Karpas-422 (cell line): Measurements from ENCODE around the gene GUCY1A2. TPM values are rescaled to one million over a fixed set of nuclear protein-coding genes. Genes with fewer than 3 reads are reported as not detected.

Experiments
- DNase-seq: peaks from one replicate; pipeline ENCODE4 v3.0.0-alpha.2; 2015
- H2AFZ ChIP-seq: fragments of 200-600 bp; sonication (generic); 2 replicates; pipeline ENCODE4 v1.6.1; 2014; ENCODE audit warnings: antibody characterized with exemption, low read length, mixed read lengths
- H3K27ac ChIP-seq: fragments of 200-600 bp; sonication (generic); 2 replicates; pipeline ENCODE4 v1.5.1; 2014; ENCODE audit warnings: mild to moderate bottlenecking, low read length, moderate library complexity
- H3K27me3 ChIP-seq: fragments of 200-600 bp; sonication (generic); 2 replicates; pipeline ENCODE4 v1.6.1; 2014; ENCODE audit warnings: low read length, mixed read lengths
- H3K36me3 ChIP-seq: fragments of 200-600 bp; sonication (generic); 2 replicates; pipeline ENCODE4 v1.6.1; 2014; ENCODE audit warnings: low read length, mixed read lengths; ENCODE audit not compliant: insufficient read depth
- H3K4me1 ChIP-seq: fragments of 200-600 bp; sonication (generic); 2 replicates; pipeline ENCODE4 v1.6.1; 2014; ENCODE audit warnings: mild to moderate bottlenecking, low read length, mixed read lengths
- H3K4me2 ChIP-seq: fragments of 200-600 bp; sonication (generic); 2 replicates; pipeline ENCODE4 v1.6.1; 2014; ENCODE audit warnings: low read length, low read depth, mild to moderate bottlenecking; ENCODE audit not compliant: poor library complexity, severe bottlenecking
- H3K4me3 ChIP-seq: fragments of 200-600 bp; sonication (generic); 2 replicates; pipeline ENCODE4 v1.5.1; 2014; ENCODE audit warnings: mild to moderate bottlenecking, antibody characterized with exemption, low read length, mixed read lengths
- H3K79me2 ChIP-seq: fragments of 200-600 bp; sonication (generic); 2 replicates; pipeline ENCODE4 v1.6.1; 2014; ENCODE audit warnings: mild to moderate bottlenecking, low read length, mixed read lengths
- H3K9ac ChIP-seq: fragments of 200-600 bp; sonication (generic); 2 replicates; pipeline ENCODE4 v1.6.0; 2014; ENCODE audit warnings: low read length
- H3K9me2 ChIP-seq: fragments of 200-600 bp; sonication (generic), shearing (Covaris generic); replicated peaks from 2 replicates; pipeline ENCODE4 v1.6.0; 2014; ENCODE audit warnings: mild to moderate bottlenecking, low read length, moderate library complexity; ENCODE audit not compliant: insufficient read depth
- H3K9me3 ChIP-seq: fragments of 300-700, 200-600 bp; sonication (generic); 2 replicates; pipeline ENCODE4 v1.6.1; 2014; ENCODE audit warnings: low read length, mixed read lengths
- H4K20me1 ChIP-seq: fragments of 200-600 bp; sonication (generic); 2 replicates; pipeline ENCODE4 v1.6.1; 2014; ENCODE audit warnings: mild to moderate bottlenecking, antibody characterized with exemption, low read length, low read depth; ENCODE audit not compliant: insufficient read depth
- total RNA-seq: library from RNA; depleted of rRNA; stranded (reverse); fragments of >200 nt; shearing (Covaris generic); gene quantifications from 2 replicates; pipeline ENCODE4 v1.2.3, GENCODE V29; 2014; ENCODE audit warnings: low replicate concordance

GUCY1A2 gene
- total RNA-seq, 1 experiment from 2014 or later: 0.04 TPM

DNA sequence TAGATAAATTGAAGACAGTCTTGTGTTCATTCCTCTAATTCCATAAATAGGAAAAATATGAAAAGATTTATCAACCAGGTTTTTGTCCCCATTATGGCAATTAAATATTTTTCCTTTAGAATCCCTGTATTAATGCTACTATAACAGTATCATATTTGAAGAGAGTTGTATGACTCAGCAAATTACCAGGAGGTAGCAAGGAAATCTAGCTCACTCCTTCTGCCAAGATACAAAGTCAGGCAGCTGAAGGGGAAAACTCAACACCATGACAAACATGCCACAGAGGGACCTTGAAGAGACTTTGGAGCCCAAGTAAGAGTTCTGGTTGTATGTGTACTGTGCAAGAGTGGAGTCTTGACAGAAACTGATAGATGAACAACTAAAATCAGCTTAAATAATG, 143.3 kb downstream of the GUCY1A2 start:
- no peak overlapping the region for H2AFZ ChIP-seq
- no peak for DNase-seq
- no peak overlapping the region for H3K4me2 ChIP-seq
- no peak overlapping the region for H3K4me3 ChIP-seq
- no peaks in the 10 kb centered on the region for H3K27me3 ChIP-seq
- H3K9me2 ChIP-seq: no peaks in the 10 kb centered on the region
- no peaks in the 10 kb centered on the region for H3K4me1 ChIP-seq
- H4K20me1 ChIP-seq: no peaks in the 10 kb centered on the region
- no peak overlapping the region for H3K9ac ChIP-seq
- no peak overlapping the region for H3K27ac ChIP-seq
- no peaks in the 10 kb centered on the region for H3K36me3 ChIP-seq
- H3K9me3 ChIP-seq: no peaks in the 10 kb centered on the region
- H3K79me2 ChIP-seq: no peaks in the 10 kb centered on the region

DNA sequence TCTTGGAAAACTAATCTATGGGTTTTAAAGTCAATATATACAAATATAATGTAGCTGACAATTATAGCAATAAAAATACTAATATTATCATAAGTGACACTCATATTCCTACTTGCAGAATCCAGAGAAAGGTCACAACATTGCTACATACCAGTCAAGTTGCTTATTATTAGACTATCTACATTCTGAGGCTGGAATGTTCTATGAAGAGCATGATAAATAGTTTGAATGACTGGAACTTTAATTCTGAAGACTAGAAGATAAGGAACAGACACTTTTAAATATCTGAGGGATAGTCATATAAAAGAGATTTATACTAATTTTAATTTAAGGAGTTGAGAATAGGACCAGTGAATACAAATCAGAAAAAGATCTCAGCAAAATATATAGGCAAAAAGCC, 146.0 kb downstream of the GUCY1A2 start:
- no peaks in the 10 kb centered on the region for H3K36me3 ChIP-seq
- no peaks in the 10 kb centered on the region for H3K9me2 ChIP-seq
- no peak overlapping the region for H3K4me3 ChIP-seq
- DNase-seq: no peak
- H2AFZ ChIP-seq: no peak overlapping the region
- H3K4me2 ChIP-seq: no peak overlapping the region
- no peak overlapping the region for H3K9ac ChIP-seq
- H3K9me3 ChIP-seq: no peaks in the 10 kb centered on the region
- no peaks in the 10 kb centered on the region for H3K79me2 ChIP-seq
- H3K4me1 ChIP-seq: no peaks in the 10 kb centered on the region
- no peak overlapping the region for H3K27ac ChIP-seq
- no peaks in the 10 kb centered on the region for H3K27me3 ChIP-seq
- H4K20me1 ChIP-seq: no peaks in the 10 kb centered on the region

DNA sequence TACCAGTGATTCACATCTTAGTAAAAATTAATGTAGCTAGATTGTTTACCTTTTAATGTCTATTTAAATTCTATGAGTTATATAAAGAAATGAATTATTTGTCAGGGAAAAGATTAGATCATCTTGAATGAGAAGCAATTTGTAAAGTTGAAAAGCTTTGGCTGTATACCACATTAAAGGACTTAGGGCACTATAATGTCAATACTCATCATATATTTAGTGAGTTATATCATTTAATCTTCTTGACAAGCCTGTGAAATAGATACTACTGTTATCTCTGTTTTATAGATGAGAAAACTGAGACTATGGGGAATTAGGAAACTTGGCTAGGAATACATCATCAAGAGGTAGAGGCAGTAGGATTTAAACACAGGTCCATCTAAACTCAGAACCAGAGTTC, 160.1 kb downstream of the GUCY1A2 start:
- DNase-seq: no peak
- H3K9me2 ChIP-seq: no peaks in the 10 kb centered on the region
- H3K27me3 ChIP-seq: peaks cover 7% of the 10 kb centered on the region; the same call in 1 of the 2 replicates
- H2AFZ ChIP-seq: no peak overlapping the region
- H3K36me3 ChIP-seq: no peaks in the 10 kb centered on the region
- no peak overlapping the region for H3K4me2 ChIP-seq
- no peak overlapping the region for H3K9ac ChIP-seq
- H4K20me1 ChIP-seq: no peaks in the 10 kb centered on the region
- H3K4me1 ChIP-seq: peaks cover 34% of the 10 kb centered on the region
- no peaks in the 10 kb centered on the region; the same call in 1 of the 2 replicates for H3K9me3 ChIP-seq
- H3K79me2 ChIP-seq: no peaks in the 10 kb centered on the region
- H3K4me3 ChIP-seq: no peak overlapping the region
- no peak overlapping the region for H3K27ac ChIP-seq

DNA sequence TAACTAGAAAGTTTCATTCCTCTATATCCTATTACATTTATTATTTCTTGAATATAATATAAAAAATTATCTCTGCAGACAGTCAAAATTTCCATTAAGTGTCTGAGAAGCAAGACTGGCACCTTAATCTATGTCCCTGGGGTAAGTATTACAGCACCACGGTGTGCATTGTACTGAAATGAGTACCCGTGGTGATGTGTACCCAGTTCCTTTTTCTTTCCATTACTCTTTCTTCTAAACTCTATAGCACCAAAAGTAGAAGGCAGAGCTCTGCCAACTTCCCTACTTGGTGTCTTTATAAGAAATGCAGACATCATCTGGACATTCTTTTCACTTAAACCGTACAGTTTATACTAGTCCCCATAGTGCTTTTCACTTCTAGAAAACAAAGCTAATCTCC, 161.7 kb downstream of the GUCY1A2 start:
- DNase-seq: peak; percentile 80
- no peaks in the 10 kb centered on the region; the same call in 1 of the 2 replicates for H3K9me3 ChIP-seq
- H3K36me3 ChIP-seq: no peaks in the 10 kb centered on the region
- H3K9ac ChIP-seq: no peak overlapping the region
- no peaks in the 10 kb centered on the region for H3K9me2 ChIP-seq
- peaks cover 7% of the 10 kb centered on the region; the same call in 1 of the 2 replicates for H3K27me3 ChIP-seq
- peak overlapping the region; percentile 23 for H3K4me2 ChIP-seq
- H4K20me1 ChIP-seq: no peaks in the 10 kb centered on the region
- H3K4me3 ChIP-seq: no peak overlapping the region
- peaks cover 34% of the 10 kb centered on the region for H3K4me1 ChIP-seq
- H3K79me2 ChIP-seq: no peaks in the 10 kb centered on the region
- no peak overlapping the region for H3K27ac ChIP-seq
- H2AFZ ChIP-seq: no peak overlapping the region

DNA sequence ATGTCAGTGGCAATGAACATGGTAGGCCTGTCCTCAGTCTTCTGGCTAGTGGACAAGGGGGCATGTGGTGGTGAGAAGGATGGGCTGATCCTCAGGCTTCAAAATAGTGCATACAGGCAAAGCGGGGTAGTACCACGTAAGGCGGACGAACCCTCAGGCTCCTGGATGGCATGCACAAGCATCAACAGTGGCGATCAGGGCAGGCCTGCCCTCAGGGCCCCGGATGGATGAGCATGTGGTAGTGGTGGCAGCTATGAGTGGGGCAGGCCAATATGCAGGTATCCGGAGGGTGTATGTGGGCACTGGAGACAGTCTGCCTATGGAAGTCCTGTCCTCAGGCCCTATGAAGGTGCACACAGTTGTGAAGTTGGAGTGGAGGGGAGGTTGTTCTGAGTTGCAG, 163.8 kb downstream of the GUCY1A2 start:
- DNase-seq: no peak

DNA sequence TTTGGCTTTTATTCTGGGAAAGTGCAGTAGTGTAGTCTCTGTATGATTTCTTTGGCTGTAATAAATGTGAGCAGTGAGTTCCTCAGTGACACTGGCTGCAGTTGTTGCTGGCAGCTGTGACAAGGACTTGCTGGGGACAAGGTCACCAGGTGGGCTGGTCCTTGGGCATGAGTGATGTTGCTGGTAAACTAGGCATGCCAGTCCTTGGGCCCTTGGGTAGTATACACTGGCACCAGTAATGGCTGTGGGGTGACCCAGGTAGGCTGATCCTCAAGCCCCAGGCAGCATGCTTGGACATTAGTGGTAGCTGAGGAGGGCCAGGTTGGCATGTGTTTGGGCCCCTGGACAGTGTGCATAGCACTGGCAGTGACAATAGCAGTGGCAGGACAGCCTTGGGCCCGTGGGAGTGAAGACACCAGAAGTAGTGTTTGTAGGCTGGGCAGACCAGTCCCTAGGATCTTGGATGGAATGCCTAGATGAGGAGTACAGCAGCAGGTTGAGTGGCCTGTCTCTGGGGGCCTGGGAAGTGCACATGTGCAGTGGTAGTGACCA, 164.3 kb downstream of the GUCY1A2 start:
- Histone ChIP-seq H4K20me1 (no peaks in the 10 kb centered on the region), H3K4me2 (no peak overlapping the region)

More for the DNA sequence above, 163.8 kb downstream of the GUCY1A2 start:
- Histone ChIP-seq H3K27ac (no peak overlapping the region), H3K27me3 (peaks cover 7% of the 10 kb centered on the region; the same call in 1 of the 2 replicates), H3K36me3 (no peaks in the 10 kb centered on the region), H3K9me3 (no peaks in the 10 kb centered on the region; the same call in 1 of the 2 replicates), H3K9me2 (no peaks in the 10 kb centered on the region), H3K79me2 (no peaks in the 10 kb centered on the region), H4K20me1 (no peaks in the 10 kb centered on the region), H3K4me2 (no peak overlapping the region), H3K9ac (no peak overlapping the region), H2AFZ (no peak overlapping the region), H3K4me1 (peaks cover 31% of the 10 kb centered on the region), H3K4me3 (no peak overlapping the region)

DNA sequence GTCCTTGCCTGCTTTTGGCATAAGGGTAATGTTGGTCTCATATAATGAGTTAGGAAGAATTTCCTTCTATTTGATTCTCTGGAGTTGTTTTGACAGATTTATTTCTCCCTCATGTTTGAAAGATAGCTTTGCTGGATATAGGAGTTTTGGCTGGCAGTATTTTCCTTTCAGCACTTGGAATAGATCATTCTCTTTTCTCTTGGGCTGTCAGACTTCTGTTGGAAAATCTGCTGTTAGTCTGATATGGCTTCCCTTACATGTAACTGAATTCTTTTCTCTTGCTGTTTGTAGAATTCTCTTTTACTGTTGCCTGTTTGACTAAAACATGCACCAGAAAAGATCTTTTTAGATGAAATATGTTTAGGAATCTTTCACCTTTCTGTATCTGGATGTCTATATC, 165.5 kb downstream of the GUCY1A2 start:
- no peaks in the 10 kb centered on the region for H3K79me2 ChIP-seq
- peaks cover 7% of the 10 kb centered on the region; the same call in 1 of the 2 replicates for H3K27me3 ChIP-seq
- no peak overlapping the region for H3K27ac ChIP-seq

More for the DNA sequence above, 164.3 kb downstream of the GUCY1A2 start:
- Histone ChIP-seq H3K36me3 (no peaks in the 10 kb centered on the region), H3K27ac (no peak overlapping the region), H3K9me2 (no peaks in the 10 kb centered on the region), H3K9ac (no peak overlapping the region), H3K27me3 (peaks cover 7% of the 10 kb centered on the region; the same call in 1 of the 2 replicates), H3K79me2 (no peaks in the 10 kb centered on the region), H3K4me1 (peaks cover 31% of the 10 kb centered on the region), H3K4me3 (no peak overlapping the region), H3K9me3 (no peaks in the 10 kb centered on the region; the same call in 1 of the 2 replicates), H2AFZ (no peak overlapping the region)
- no peak for DNase-seq

DNA sequence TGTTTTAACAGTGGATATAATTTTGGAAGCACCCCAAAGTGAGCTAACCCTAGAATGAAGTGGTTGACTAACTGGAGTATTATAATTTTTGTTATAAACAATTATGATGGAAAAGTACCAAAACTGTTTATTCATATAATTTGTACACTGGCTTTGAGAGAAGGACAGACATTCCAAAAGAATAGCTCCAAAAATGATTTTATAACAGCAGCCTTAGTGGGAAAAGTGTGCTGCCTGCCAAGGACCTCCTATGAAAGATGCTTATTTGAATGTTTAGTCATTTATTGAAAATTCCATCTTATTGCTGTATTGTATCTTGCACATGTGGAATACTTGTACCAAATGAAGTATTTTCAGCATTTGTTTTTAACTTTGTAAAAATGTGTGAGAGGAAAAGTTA, 169.8 kb downstream of the GUCY1A2 start:
- H3K4me1 ChIP-seq: no peaks in the 10 kb centered on the region
- no peak overlapping the region for H3K4me3 ChIP-seq
- peaks cover 1% of the 10 kb centered on the region; the same call in 1 of the 2 replicates for H3K27me3 ChIP-seq
- DNase-seq: no peak
- H4K20me1 ChIP-seq: no peaks in the 10 kb centered on the region
- no peaks in the 10 kb centered on the region for H3K36me3 ChIP-seq
- H3K27ac ChIP-seq: no peak overlapping the region
- H3K4me2 ChIP-seq: no peak overlapping the region
- no peak overlapping the region for H2AFZ ChIP-seq
- no peaks in the 10 kb centered on the region for H3K9me3 ChIP-seq
- no peaks in the 10 kb centered on the region for H3K9me2 ChIP-seq
- no peak overlapping the region for H3K9ac ChIP-seq
- H3K79me2 ChIP-seq: no peaks in the 10 kb centered on the region

More for the DNA sequence above, 165.5 kb downstream of the GUCY1A2 start:
- Histone ChIP-seq H3K36me3 (no peaks in the 10 kb centered on the region), H3K4me1 (peaks cover 31% of the 10 kb centered on the region), H3K9ac (no peak overlapping the region), H3K4me3 (no peak overlapping the region), H4K20me1 (no peaks in the 10 kb centered on the region), H3K4me2 (no peak overlapping the region), H3K9me3 (no peaks in the 10 kb centered on the region; the same call in 1 of the 2 replicates), H3K9me2 (no peaks in the 10 kb centered on the region), H2AFZ (no peak overlapping the region)
- no peak for DNase-seq
